WTC11 (cell line): ENCODE measurements around the gene DHRSX. TPM values are rescaled to one million over a fixed set of nuclear protein-coding genes. Genes with fewer than 3 reads are reported as not detected.
A peak's percentile ranks its signal among the peaks of the same experiment; 100 is the strongest.

Source experiments
- ATAC-seq: fragments of 200-7000 bp; cut with Tn5 transposase; 2 replicates; pipeline ENCODE4 v1.10.0; 2021; ENCODE audit warnings: mild to moderate bottlenecking, moderate library complexity
- CTCF ChIA-PET: fragments of 300-600 bp; sonication (Branson Sonifier 250); formaldehyde crosslinking; loops from one replicate; lab custom pipeline; 2021; ENCODE audit warnings: antibody characterized with exemption; lab: Charles Lee
- POLR2A ChIA-PET: fragments of 350-600 bp; sonication (Branson Sonifier 250); formaldehyde crosslinking; loops from one replicate; lab custom pipeline; 2021; ENCODE audit warnings: antibody characterized with exemption; lab: Charles Lee
- DNase-seq: peaks from one replicate; pipeline ENCODE4 v3.0.0; 2021; ENCODE audit warnings: low spot score
- H3K27ac Mint-ChIP-seq: 2 replicates; pipeline ENCODE4 v1.8.0; 2021; ENCODE audit warnings: mixed read lengths
- H3K27me3 Mint-ChIP-seq: 2 replicates; pipeline ENCODE4 v1.8.0; 2021; ENCODE audit warnings: low read depth, mild to moderate bottlenecking, moderate library complexity, mixed read lengths
- H3K36me3 Mint-ChIP-seq: 2 replicates; pipeline ENCODE4 v1.8.0; 2021; ENCODE audit warnings: mixed read lengths
- H3K4me1 Mint-ChIP-seq: 2 replicates; pipeline ENCODE4 v1.8.0; 2022; ENCODE audit warnings: mixed read lengths
- H3K4me3 Mint-ChIP-seq: 2 replicates; pipeline ENCODE4 v1.8.0; 2021; ENCODE audit warnings: mild to moderate bottlenecking, moderate library complexity, mixed read lengths
- H3K9me3 Mint-ChIP-seq: 2 replicates; pipeline ENCODE4 v1.8.0; 2021; ENCODE audit warnings: mixed read lengths
- ARID4B ChIP-seq: sonication (generic); formaldehyde crosslinking; IDR thresholded peaks from 2 replicates; pipeline ENCODE4 v1.8.0; 2023; ENCODE audit warnings: missing genetic modification reagents, mild to moderate bottlenecking, borderline replicate concordance
- ATF3 ChIP-seq: sonication (generic); formaldehyde crosslinking; conservative IDR thresholded peaks from 2 replicates; pipeline ENCODE4 v1.8.1; 2022; ENCODE audit warnings: mild to moderate bottlenecking, missing genetic modification reagents
- ATF6 ChIP-seq: sonication (generic); formaldehyde crosslinking; IDR thresholded peaks from 2 replicates; pipeline ENCODE4 v1.8.1; 2023; ENCODE audit warnings: mild to moderate bottlenecking, missing genetic modification reagents
- HMGA2 ChIP-seq: fragments of 250-450 bp; sonication (Bioruptor Pico); IDR thresholded peaks from 2 replicates; pipeline ENCODE4 v1.4.0; 2021; ENCODE audit warnings: mild to moderate bottlenecking, moderate library complexity
- HMGXB4 ChIP-seq: sonication (generic); formaldehyde crosslinking; IDR thresholded peaks from 2 replicates; pipeline ENCODE4 v1.8.1; 2023; ENCODE audit warnings: mild to moderate bottlenecking, moderate library complexity, missing genetic modification reagents
- JAZF1 ChIP-seq: fragments of 250-450 bp; sonication (Bioruptor Pico); IDR thresholded peaks from 2 replicates; pipeline ENCODE4 v1.9.0; 2021; ENCODE audit warnings: moderate library complexity, mild to moderate bottlenecking, inconsistent platforms
- JUN ChIP-seq: sonication (generic); formaldehyde crosslinking; IDR thresholded peaks from 2 replicates; pipeline ENCODE4 v1.8.0; 2023; ENCODE audit warnings: mild to moderate bottlenecking, missing genetic modification reagents
- MAX ChIP-seq: sonication (generic); formaldehyde crosslinking; IDR thresholded peaks from 2 replicates; pipeline ENCODE4 v1.8.0; 2022; ENCODE audit warnings: mild to moderate bottlenecking, missing genetic modification reagents
- NFYB ChIP-seq: sonication (generic); formaldehyde crosslinking; conservative IDR thresholded peaks from 2 replicates; pipeline ENCODE4 v1.8.0; 2022; ENCODE audit warnings: low read depth, missing genetic modification reagents
- NR3C1 ChIP-seq: sonication (generic); formaldehyde crosslinking; conservative IDR thresholded peaks from 2 replicates; pipeline ENCODE4 v1.8.1; 2023; ENCODE audit warnings: low read depth, mild to moderate bottlenecking, missing genetic modification reagents
- PREB ChIP-seq: sonication (generic); formaldehyde crosslinking; IDR thresholded peaks from 2 replicates; pipeline ENCODE4 v1.8.1; 2022; ENCODE audit warnings: mild to moderate bottlenecking, missing genetic modification reagents, moderate library complexity, borderline replicate concordance
- RORB ChIP-seq: fragments of 250-450 bp; sonication (Bioruptor Pico); IDR thresholded peaks from 2 replicates; pipeline ENCODE4 v1.9.0; 2021; ENCODE audit warnings: mild to moderate bottlenecking
- STAT6 ChIP-seq: sonication (generic); formaldehyde crosslinking; conservative IDR thresholded peaks from 2 replicates; pipeline ENCODE4 v1.8.1; 2023; ENCODE audit warnings: mild to moderate bottlenecking, low read depth, missing genetic modification reagents, moderate library complexity
- USF1 ChIP-seq: sonication (generic); formaldehyde crosslinking; IDR thresholded peaks from 2 replicates; pipeline ENCODE4 v1.8.0; 2022; ENCODE audit warnings: mild to moderate bottlenecking, missing genetic modification reagents
- ZNF121 ChIP-seq: sonication (generic); formaldehyde crosslinking; IDR thresholded peaks from 2 replicates; pipeline ENCODE4 v1.8.0; 2023; ENCODE audit warnings: missing genetic modification reagents
- ZNF232 ChIP-seq: sonication (generic); formaldehyde crosslinking; IDR thresholded peaks from 2 replicates; pipeline ENCODE4 v1.8.0; 2022; ENCODE audit warnings: mild to moderate bottlenecking, missing genetic modification reagents
- total RNA-seq: library from RNA; stranded (reverse); gene quantifications from 3 replicates; pipeline ENCODE4 v1.2.3, GENCODE V29; 2021

The DHRSX gene
- total RNA-seq, 1 experiment from 2014 or later = 28.2 TPM

- ChIA-PET POLR2A (no interaction called here), CTCF (no interaction called here)
- peaks cover 44% of the 10 kb centered on the region for H3K4me1 Mint-ChIP-seq
- peaks cover 9% of the 10 kb centered on the region for H3K36me3 Mint-ChIP-seq
- H3K27ac Mint-ChIP-seq = 0 out of 2 replicates have a peak overlapping the region, but pooled peaks have one; percentile 74
- H3K9me3 Mint-ChIP-seq = no peaks in the 10 kb centered on the region
- no peaks in the 10 kb centered on the region for H3K27me3 Mint-ChIP-seq
- ATAC-seq (no peak), DNase-seq (no peak)
- H3K4me3 Mint-ChIP-seq = no peak overlapping the region
- no peak for TF ChIP-seq MAX
- TF ChIP-seq JAZF1 (CRISPR knock-in tag) = no peak
- no peak for TF ChIP-seq USF1
- no peak for TF ChIP-seq HMGXB4 (CRISPR knock-in tag)
- no peak for TF ChIP-seq PREB (CRISPR knock-in tag)
- no peak for TF ChIP-seq ARID4B
- no peak for TF ChIP-seq ATF3
- TF ChIP-seq NFYB (CRISPR knock-in tag) = no peak
- no peak for TF ChIP-seq NR3C1 (CRISPR knock-in tag)
- TF ChIP-seq STAT6 (CRISPR knock-in tag) = no peak
- no peak for TF ChIP-seq RORB
- TF ChIP-seq ZNF121 (CRISPR knock-in tag) = no peak
- no peak for TF ChIP-seq ZNF232 (CRISPR knock-in tag)
- no peak for TF ChIP-seq ATF6 (CRISPR knock-in tag)
- TF ChIP-seq JUN (CRISPR knock-in tag) = no peak
- TF ChIP-seq HMGA2 (CRISPR knock-in tag) = no peak
- TF ChIP-seq, all 79 proteins: peak for 0
These were observed 5.2 kb downstream of the DHRSX start for GRCh38 chrX:2495595-2495994.
